GM18519 (cell line): ENCODE data around the gene ALDH1L1.

Source experiments
- ATAC-seq: cut with Tn5 transposase; IDR thresholded peaks from one replicate; pipeline ENCODE4 v1.9.1; 2021; ENCODE audit warnings: mild to moderate bottlenecking, moderate library complexity; ENCODE audit not compliant: unreplicated experiment, low FRiP score

Gene ALDH1L1

GRCh38 chr3:126135406-126136076 lies 44.8 kb downstream of the ALDH1L1 start:
- no peak for ATAC-seq

- no peak for ATAC-seq
These were observed 45.3 kb downstream of the ALDH1L1 start for GRCh38 chr3:126135071-126135405.

GRCh38 chr3:126134219-126134975 lies 46.0 kb downstream of the ALDH1L1 start:
- ATAC-seq = no peak

- ATAC-seq = no peak
These were observed 46.8 kb downstream of the ALDH1L1 start for GRCh38 chr3:126133606-126134005.

- ATAC-seq = no peak
These were observed 47.5 kb downstream of the ALDH1L1 start for GRCh38 chr3:126132751-126133511.

GRCh38 chr3:126131881-126132750 lies 48.3 kb downstream of the ALDH1L1 start:
- no peak for ATAC-seq

- no peak for ATAC-seq
These were observed 49.2 kb downstream of the ALDH1L1 start for GRCh38 chr3:126130981-126131745.

- no peak for ATAC-seq
These were observed 50.1 kb downstream of the ALDH1L1 start for GRCh38 chr3:126130081-126130855.

GRCh38 chr3:126129398-126129891 lies 50.9 kb downstream of the ALDH1L1 start:
- ATAC-seq = no peak

GRCh38 chr3:126128504-126129397 lies 51.6 kb downstream of the ALDH1L1 start:
- no peak for ATAC-seq

GRCh38 chr3:126127904-126128303 lies 52.5 kb downstream of the ALDH1L1 start:
- no peak for ATAC-seq

- no peak for ATAC-seq
These were observed 52.9 kb downstream of the ALDH1L1 start for GRCh38 chr3:126127452-126127851.

- no peak for ATAC-seq
These were observed 53.5 kb downstream of the ALDH1L1 start for GRCh38 chr3:126126811-126127431.

GRCh38 chr3:126126286-126126685 lies 54.1 kb downstream of the ALDH1L1 start:
- ATAC-seq = no peak

GRCh38 chr3:126125781-126126251 lies 54.6 kb downstream of the ALDH1L1 start:
- no peak for ATAC-seq

GRCh38 chr3:126125341-126125740 lies 55.0 kb downstream of the ALDH1L1 start:
- no peak for ATAC-seq

- no peak for ATAC-seq
These were observed 55.5 kb downstream of the ALDH1L1 start for GRCh38 chr3:126124896-126125295.
